B cell (primary cell): Measurements from ENCODE around the gene OR51B4. TPM values are rescaled to one million over a fixed set of nuclear protein-coding genes. Genes with fewer than 3 reads are reported as not detected.
"Not testable (repeated sequence)": the region's sequence is repeated elsewhere in the genome, so short reads cannot be mapped to it uniquely, and the experiment has no call there.

Source experiments
- ATAC-seq: fragments of 200-7000 bp; cut with Tn5 transposase; one replicate; pipeline ENCODE4 v1.10.0; 2021; ENCODE audit warnings: low read depth, mild to moderate bottlenecking, moderate number of reproducible peaks, moderate library complexity
- CTCF ChIA-PET: fragments of 350-600 bp; sonication (Branson Sonifier 250); formaldehyde crosslinking; loops from one replicate; lab custom pipeline; 2021; ENCODE audit warnings: antibody characterized with exemption, inconsistent platforms; lab: Charles Lee
- POLR2A ChIA-PET: fragments of 350-600 bp; sonication (Branson Sonifier 250); formaldehyde crosslinking; loops from one replicate; lab custom pipeline; 2021; ENCODE audit warnings: antibody characterized with exemption; lab: Charles Lee
- DNase-seq: peaks from one replicate; pipeline ENCODE4 v3.0.0; 2013
- H2AFZ ChIP-seq: 2 replicates; pipeline ENCODE4 v1.6.1; 2012; ENCODE audit warnings: mild to moderate bottlenecking, low read depth, low read length; ENCODE audit not compliant: insufficient read depth, poor library complexity, severe bottlenecking
- H3K27ac ChIP-seq, 2 donors: 1 replicate in 1 of 2; 2 replicates in 1 of 2; pipeline ENCODE4 v1.5.1; 2012 to 2013; ENCODE audit warnings: low read length in 2 of 2, mild to moderate bottlenecking in 2 of 2, moderate library complexity in 1 of 2
- H3K27me3 ChIP-seq, 4 experiments: fragments of 200-600 bp in 1 of 4; sonication (generic) in 1 of 4; replicated peaks in 1 of 4; 1 replicate in 2 of 4; 2 replicates in 2 of 4; pipeline versions ENCODE4 v1.6.1 to v1.7.0; 2013 to 2016; ENCODE audit warnings: low read length in 3 of 4, mild to moderate bottlenecking in 2 of 4, mixed read lengths in 1 of 4, moderate library complexity in 1 of 4; ENCODE audit not compliant: insufficient read depth in 4 of 4, control insufficient read depth in 3 of 4; ENCODE audit errors: control extremely low read depth in 1 of 4
- H3K36me3 ChIP-seq, 2 experiments: replicated peaks in 1 of 2; 1 replicate in 1 of 2; 2 replicates in 1 of 2; pipeline versions ENCODE4 v1.6.1 to v1.7.1; 2013; ENCODE audit warnings: low read length in 1 of 2; ENCODE audit not compliant: insufficient read depth in 2 of 2, control insufficient read depth in 1 of 2; ENCODE audit errors: control extremely low read depth in 1 of 2, extremely low read depth in 1 of 2
- H3K4me1 ChIP-seq, 2 donors: fragments of 200-600 bp in 1 of 2; sonication (generic) in 1 of 2; 1 replicate in 1 of 2; 2 replicates in 1 of 2; pipeline versions ENCODE4 v1.5.1 to v1.6.1; 2013 to 2017; ENCODE audit warnings: low read length in 2 of 2; ENCODE audit not compliant: control insufficient read depth in 2 of 2, insufficient read depth in 2 of 2
- H3K4me2 ChIP-seq: replicated peaks from 2 replicates; pipeline ENCODE3; 2012; ENCODE audit warnings: mild to moderate bottlenecking, low read depth, low read length; ENCODE audit not compliant: poor library complexity, severe bottlenecking
- H3K4me3 ChIP-seq, 5 experiments: fragments of 200-600 bp in 1 of 5; sonication (generic) in 1 of 5; 1 replicate in 3 of 5; 2 replicates in 2 of 5; pipeline versions ENCODE4 v1.5.1 to v1.7.0; 2011 to 2016; ENCODE audit warnings: low read length in 4 of 5, mild to moderate bottlenecking in 4 of 5, low read depth in 2 of 5, control low read depth in 1 of 5, moderate library complexity in 1 of 5; ENCODE audit not compliant: insufficient read depth in 1 of 5; ENCODE audit errors: control extremely low read depth in 1 of 5, extremely low read depth in 1 of 5
- H3K79me2 ChIP-seq: fragments of 200-600 bp; sonication (generic); one replicate; pipeline ENCODE4 v1.6.0; 2016; ENCODE audit warnings: low read length; ENCODE audit not compliant: control insufficient read depth, insufficient read depth
- H3K9ac ChIP-seq: fragments of 200-600 bp; sonication (generic); 2 replicates; pipeline ENCODE4 v1.6.1; 2017; ENCODE audit warnings: mild to moderate bottlenecking, low read length, moderate library complexity
- H3K9me3 ChIP-seq, 3 donors: one replicate each; pipeline versions ENCODE4 v1.6.1 to v1.7.1; 2013; ENCODE audit warnings: low read length in 2 of 3; ENCODE audit not compliant: control insufficient read depth in 2 of 3, insufficient read depth in 1 of 3; ENCODE audit errors: control extremely low read depth in 1 of 3
- H4K20me1 ChIP-seq: 2 replicates; pipeline ENCODE4 v1.6.0; 2012; ENCODE audit warnings: mild to moderate bottlenecking, low read length; ENCODE audit not compliant: insufficient read depth, control insufficient read depth, poor library complexity, severe bottlenecking
- H3K27ac Mint-ChIP-seq: one replicate; pipeline ENCODE4 v1.8.0; 2021; ENCODE audit warnings: mixed read lengths
- H3K27me3 Mint-ChIP-seq: one replicate; pipeline ENCODE4 v1.8.0; 2021; ENCODE audit warnings: mixed read lengths
- H3K4me1 Mint-ChIP-seq: one replicate; pipeline ENCODE4 v1.8.0; 2021; ENCODE audit warnings: mixed read lengths
- H3K4me3 Mint-ChIP-seq: one replicate; pipeline ENCODE4 v1.8.0; 2021; ENCODE audit warnings: mixed read lengths
- H3K9me3 Mint-ChIP-seq: one replicate; pipeline ENCODE4 v1.8.0; 2022; ENCODE audit warnings: mixed read lengths; ENCODE audit not compliant: insufficient read depth
- EZH2 ChIP-seq: IDR thresholded peaks from 2 replicates; pipeline ENCODE4 v1.6.1; 2012; ENCODE audit warnings: borderline replicate concordance, low read depth, mild to moderate bottlenecking, moderate library complexity, low read length; ENCODE audit not compliant: insufficient read depth, poor library complexity, severe bottlenecking
- WGBS: methylation state at CpG from one replicate; pipeline ENCODE4 v1.1.5; 2013; ENCODE audit warnings: missing lambda C conversion rate; ENCODE audit not compliant: insufficient coverage; 5-methylcytosine and 5-hydroxymethylcytosine counted together
- intact Hi-C: fragments of 100-400 bp; cut with micrococcal nuclease; formaldehyde crosslinking; loops from one replicate; pipeline ENCODE4 v1.10.0; 2022
- polyA plus RNA-seq: library from polyadenylated mRNA; depleted of rRNA; stranded (reverse); fragments of >200 nt; gene quantifications from 2 replicates; pipeline ENCODE4 v1.2.3, GENCODE V29; 2012
- total RNA-seq, 2 donors: library from RNA; stranded (reverse); fragments of 120-200 nt in 1 of 2; gene quantifications; 1 replicate in 1 of 2; 2 replicates in 1 of 2; pipeline versions ENCODE4 v1.2.3 to v1.2.4, GENCODE V29; 2013 to 2022

Gene OR51B4
- total and polyA plus RNA-seq, 2 donors (not counting 1 experiment from before 2014, with no cell fraction given), result 0.21 TPM; not detected in 1

- WGBS, result 92% methylated on average over 2 of the region's 4 CpGs
- Histone ChIP-seq H3K9me3 (no peaks in the 10 kb centered on the region), H2AFZ (no peak overlapping the region), H3K79me2 (no peaks in the 10 kb centered on the region), H4K20me1 (no peaks in the 10 kb centered on the region), H3K9ac (no peak overlapping the region), H3K27me3 (no peaks in the 10 kb centered on the region), H3K27ac (no peak overlapping the region), H3K4me3 (no peak overlapping the region), H3K36me3 (no peaks in the 10 kb centered on the region), H3K4me1 (no peaks in the 10 kb centered on the region), H3K4me2 (no peak overlapping the region)
- CTCF ChIA-PET, result no interaction called here
- POLR2A ChIA-PET, result no interaction called here
- Mint-ChIP-seq H3K4me1 (no peaks in the 10 kb centered on the region), H3K27ac (no peak overlapping the region), H3K4me3 (no peak overlapping the region), H3K9me3 (no peaks in the 10 kb centered on the region), H3K27me3 (peaks cover 21% of the 10 kb centered on the region)
- no peak for ATAC-seq
- no peak for DNase-seq
- intact Hi-C loops, result no loop called here
- TF ChIP-seq EZH2, result no peak
Measured at GRCh38 chr11:5297721-5298323, 3.9 kb downstream of the OR51B4 start.

DNA sequence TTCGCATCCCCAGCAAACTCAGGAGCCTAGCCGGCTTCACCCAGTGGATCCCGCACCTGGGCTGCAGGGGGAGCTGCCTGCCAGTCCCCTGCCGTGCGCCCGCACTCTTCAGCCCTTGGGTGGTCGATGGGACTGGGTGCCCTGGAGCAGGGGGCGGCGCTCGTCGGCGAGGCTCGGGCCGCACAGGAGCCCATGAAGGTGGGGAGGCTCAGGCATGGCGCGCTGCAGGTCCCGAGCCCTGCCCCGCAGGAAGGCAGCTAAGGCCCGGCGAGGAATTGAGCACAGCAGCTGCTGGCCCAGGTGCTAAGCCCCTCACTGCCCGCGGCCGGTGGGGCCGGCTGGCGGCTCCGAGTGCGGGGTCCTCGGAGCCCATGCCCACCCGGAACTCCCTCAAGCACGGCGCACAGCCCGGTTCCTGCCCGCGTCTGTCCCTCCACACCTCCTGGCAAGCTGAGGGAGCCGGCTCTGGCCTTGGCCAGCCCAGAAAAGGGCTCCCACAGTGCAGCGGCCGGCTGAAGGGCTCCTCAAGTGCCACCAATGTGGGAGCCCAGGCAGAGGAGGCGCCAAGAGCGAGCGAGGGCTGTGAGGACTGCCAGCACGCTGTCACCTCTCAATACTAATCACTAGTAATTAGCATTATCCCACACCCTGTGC, 7.3 kb downstream of the OR51B4 start:
- H3K9me3 ChIP-seq, POLR2A ChIA-PET, H3K27me3 ChIP-seq, H3K4me3 Mint-ChIP-seq, CTCF ChIA-PET, DNase-seq, H3K4me1 ChIP-seq, H3K4me1 Mint-ChIP-seq, H3K27ac Mint-ChIP-seq, H3K4me2 ChIP-seq, H3K79me2 ChIP-seq, H2AFZ ChIP-seq, H3K9me3 Mint-ChIP-seq, H3K36me3 ChIP-seq, intact Hi-C loops, H3K9ac ChIP-seq, H3K27ac ChIP-seq, H3K4me3 ChIP-seq, H3K27me3 Mint-ChIP-seq, H4K20me1 ChIP-seq, ATAC-seq: not testable (repeated sequence)
- 97% methylated on average over 35 of the region's 41 CpGs for WGBS
